Measurements from ENCODE around the gene SLIT3.

DNA sequence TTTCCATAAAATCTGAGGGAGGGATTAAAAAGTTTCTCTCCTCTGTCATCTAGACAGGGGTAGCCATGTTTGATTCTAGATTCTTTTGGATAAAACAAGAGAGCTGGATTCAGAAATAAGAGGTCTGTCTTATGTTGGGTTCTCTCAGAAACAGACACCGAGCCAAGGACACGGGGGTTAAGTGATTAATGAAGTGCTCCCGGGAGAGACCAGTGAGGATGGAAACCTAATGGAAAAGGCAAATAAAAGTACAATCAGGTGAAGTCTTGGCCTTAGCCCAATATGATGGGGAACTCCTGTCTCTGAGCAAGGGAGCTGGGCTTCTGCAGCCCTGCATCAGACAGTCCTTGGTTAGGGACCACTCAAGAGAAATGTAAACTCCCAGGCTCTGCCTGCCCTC, 413.0 kb downstream of the SLIT3 start:
- TF ChIP-seq, protein P1, sequence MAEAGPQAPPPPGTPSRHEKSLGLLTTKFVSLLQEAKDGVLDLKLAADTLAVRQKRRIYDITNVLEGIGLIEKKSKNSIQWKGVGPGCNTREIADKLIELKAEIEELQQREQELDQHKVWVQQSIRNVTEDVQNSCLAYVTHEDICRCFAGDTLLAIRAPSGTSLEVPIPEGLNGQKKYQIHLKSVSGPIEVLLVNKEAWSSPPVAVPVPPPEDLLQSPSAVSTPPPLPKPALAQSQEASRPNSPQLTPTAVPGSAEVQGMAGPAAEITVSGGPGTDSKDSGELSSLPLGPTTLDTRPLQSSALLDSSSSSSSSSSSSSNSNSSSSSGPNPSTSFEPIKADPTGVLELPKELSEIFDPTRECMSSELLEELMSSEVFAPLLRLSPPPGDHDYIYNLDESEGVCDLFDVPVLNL (IDR thresholded peaks at IDR 0.05; ENCODE audit: low read depth, low read length), result no peak
- TF ChIP-seq SRF (IDR thresholded peaks at IDR 0.05; ENCODE audit: low read depth in 2 of 2, low read length in 2 of 2), result no peak
- TF ChIP-seq KDM1A (IDR thresholded peaks at IDR 0.05; ENCODE audit: borderline replicate concordance), result no peak
- TF ChIP-seq FOS (IDR thresholded peaks at IDR 0.05; ENCODE audit: borderline replicate concordance, extremely low read depth, insufficient read length), result no peak
- no peak for TF ChIP-seq SMAD1 (IDR thresholded peaks at IDR 0.05; ENCODE audit: low read depth, partially characterized antibody)
- no peak for TF ChIP-seq PAX8 (IDR thresholded peaks at IDR 0.05)
- TF ChIP-seq, protein P2, sequence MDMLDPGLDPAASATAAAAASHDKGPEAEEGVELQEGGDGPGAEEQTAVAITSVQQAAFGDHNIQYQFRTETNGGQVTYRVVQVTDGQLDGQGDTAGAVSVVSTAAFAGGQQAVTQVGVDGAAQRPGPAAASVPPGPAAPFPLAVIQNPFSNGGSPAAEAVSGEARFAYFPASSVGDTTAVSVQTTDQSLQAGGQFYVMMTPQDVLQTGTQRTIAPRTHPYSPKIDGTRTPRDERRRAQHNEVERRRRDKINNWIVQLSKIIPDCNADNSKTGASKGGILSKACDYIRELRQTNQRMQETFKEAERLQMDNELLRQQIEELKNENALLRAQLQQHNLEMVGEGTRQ (IDR thresholded peaks at IDR 0.05; ENCODE audit: borderline replicate concordance, low read depth, low read length), result no peak
- TF ChIP-seq EGR1 (IDR thresholded peaks at IDR 0.05; ENCODE audit: borderline replicate concordance in 1 of 2, low read depth in 2 of 2, low read length in 2 of 2), result no peak
